ENCODE measurements around the gene WNT9A.
A peak's percentile ranks its signal among the peaks of the same experiment; 100 is the strongest.

Gene WNT9A

DNA sequence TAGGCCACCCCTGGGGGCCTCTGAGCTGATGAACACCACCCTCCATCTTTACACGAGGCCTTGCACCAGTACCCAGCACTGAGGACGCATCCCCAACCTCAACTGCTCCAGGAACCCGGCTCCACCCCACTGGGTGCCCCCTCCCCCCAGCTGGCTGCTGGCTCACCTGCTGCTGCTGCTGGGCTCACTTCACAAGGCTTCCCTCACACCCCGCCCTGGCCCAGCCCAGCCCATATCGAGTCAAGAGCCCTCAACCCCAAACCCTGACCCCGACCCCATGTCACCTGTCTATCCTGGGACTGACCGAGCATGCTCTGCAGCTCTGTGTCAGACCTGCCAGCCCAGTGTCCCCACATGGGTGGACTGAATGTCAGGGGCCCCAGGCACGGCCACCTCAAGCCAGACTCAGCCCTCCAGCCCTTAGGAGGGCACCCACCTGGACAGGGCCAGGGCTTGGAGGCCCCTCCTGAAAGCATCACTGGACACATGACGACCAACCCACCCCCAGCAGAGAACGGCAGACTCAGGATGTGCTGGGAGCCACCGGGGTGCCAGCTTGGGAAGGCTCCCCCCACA, 21.4 kb downstream of the WNT9A start:
- TF ChIP-seq ZNF274 (IDR thresholded peaks at IDR 0.05; ENCODE audit: low read depth, low read length) (no peak), YY1 (IDR thresholded peaks at IDR 0.05; ENCODE audit: insufficient read depth, insufficient read length) (no peak), SUZ12 (IDR thresholded peaks at IDR 0.05; ENCODE audit: extremely low read depth, insufficient read depth, insufficient read length) (no peak)
- H3K9me3 ChIP-seq (ENCODE audit: insufficient read depth, low read length), result no peaks in the 10 kb centered on the region
- no peak for DNase-seq (ENCODE audit: low read depth, low spot score)
- H3K36me3 ChIP-seq (ENCODE audit: insufficient read depth, insufficient read length, low read length), result peaks cover 38% of the 10 kb centered on the region
- no peaks in the 10 kb centered on the region for H3K27me3 ChIP-seq (ENCODE audit: insufficient read depth, insufficient read length)
- no peak overlapping the region for H3K9ac ChIP-seq (ENCODE audit: insufficient read length, low read depth)
- H3K4me3 ChIP-seq (ENCODE audit: insufficient read length, low read depth), result no peak overlapping the region
- peaks cover 25% of the 10 kb centered on the region for H3K4me1 ChIP-seq (ENCODE audit: insufficient read depth, insufficient read length)

- peaks cover 25% of the 10 kb centered on the region for H3K4me1 ChIP-seq (ENCODE audit: insufficient read depth, insufficient read length)
- DNase-seq (ENCODE audit: low read depth, low spot score), result no peak
- TF ChIP-seq SUZ12 (IDR thresholded peaks at IDR 0.05; ENCODE audit: extremely low read depth, insufficient read depth, insufficient read length) (no peak), ZNF274 (IDR thresholded peaks at IDR 0.05; ENCODE audit: low read depth, low read length) (no peak), YY1 (IDR thresholded peaks at IDR 0.05; ENCODE audit: insufficient read depth, insufficient read length) (no peak)
- H3K4me3 ChIP-seq (ENCODE audit: insufficient read length, low read depth), result no peak overlapping the region
- H3K27me3 ChIP-seq (ENCODE audit: insufficient read depth, insufficient read length), result no peaks in the 10 kb centered on the region
- no peaks in the 10 kb centered on the region for H3K9me3 ChIP-seq (ENCODE audit: insufficient read depth, low read length)
- H3K36me3 ChIP-seq (ENCODE audit: insufficient read depth, insufficient read length, low read length), result peaks cover 44% of the 10 kb centered on the region
- peak overlapping the region; percentile 8 for H3K9ac ChIP-seq (ENCODE audit: insufficient read length, low read depth)
These were observed 22.0 kb downstream of the WNT9A start for GRCh38 chr1:227925582-227926198.

- H3K4me1 ChIP-seq (ENCODE audit: insufficient read depth, insufficient read length), result peaks cover 25% of the 10 kb centered on the region
- peak overlapping the region; percentile 8 for H3K9ac ChIP-seq (ENCODE audit: insufficient read length, low read depth)
- DNase-seq (ENCODE audit: low read depth, low spot score), result no peak
- no peaks in the 10 kb centered on the region for H3K27me3 ChIP-seq (ENCODE audit: insufficient read depth, insufficient read length)
- no peak overlapping the region for H3K4me3 ChIP-seq (ENCODE audit: insufficient read length, low read depth)
- TF ChIP-seq YY1 (IDR thresholded peaks at IDR 0.05; ENCODE audit: insufficient read depth, insufficient read length) (no peak), ZNF274 (IDR thresholded peaks at IDR 0.05; ENCODE audit: low read depth, low read length) (no peak), SUZ12 (IDR thresholded peaks at IDR 0.05; ENCODE audit: extremely low read depth, insufficient read depth, insufficient read length) (no peak)
- no peaks in the 10 kb centered on the region for H3K9me3 ChIP-seq (ENCODE audit: insufficient read depth, low read length)
- H3K36me3 ChIP-seq (ENCODE audit: insufficient read depth, insufficient read length, low read length), result peaks cover 46% of the 10 kb centered on the region
These were observed 22.7 kb downstream of the WNT9A start for GRCh38 chr1:227924833-227925574.

DNA sequence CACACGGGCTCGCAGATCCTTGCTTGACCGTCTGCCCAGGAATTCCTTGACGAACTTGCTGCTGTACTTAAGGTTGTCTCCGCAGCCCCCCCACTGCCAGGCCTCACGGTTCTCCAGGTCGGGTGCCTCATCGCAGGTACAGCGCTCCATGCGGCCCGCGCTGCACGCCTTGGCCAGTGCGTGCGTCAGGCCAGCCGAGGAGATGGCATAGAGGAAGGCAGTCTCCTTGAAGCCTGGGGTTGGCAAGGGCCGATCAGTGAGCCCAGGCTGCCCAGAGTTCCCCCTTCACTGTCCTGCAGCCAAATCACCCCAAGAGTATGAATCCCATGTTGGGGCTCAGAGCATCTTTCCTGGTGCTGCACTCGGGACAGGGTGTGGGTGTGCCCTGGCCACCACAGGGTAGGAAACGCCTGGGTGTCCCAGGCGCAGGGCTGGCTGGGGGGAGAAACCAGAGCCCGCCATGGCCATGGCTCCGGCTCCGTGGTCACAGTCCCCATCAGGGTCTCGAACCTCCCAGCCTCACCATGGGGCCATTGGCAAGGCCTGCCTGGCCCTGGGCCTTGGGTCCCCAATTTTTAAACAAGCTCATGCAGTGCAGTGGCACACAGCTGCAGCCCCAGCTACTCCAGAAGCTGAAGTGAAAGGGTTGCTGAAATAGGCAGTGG, 23.4 kb downstream of the WNT9A start:
- DNase-seq (ENCODE audit: low read depth, low spot score), result no peak
- peak overlapping the region; percentile 21 for H3K9ac ChIP-seq (ENCODE audit: insufficient read length, low read depth)
- no peaks in the 10 kb centered on the region for H3K9me3 ChIP-seq (ENCODE audit: insufficient read depth, low read length)
- TF ChIP-seq YY1 (IDR thresholded peaks at IDR 0.05; ENCODE audit: insufficient read depth, insufficient read length), result no peak
- no peak for TF ChIP-seq SUZ12 (IDR thresholded peaks at IDR 0.05; ENCODE audit: extremely low read depth, insufficient read depth, insufficient read length)
- TF ChIP-seq ZNF274 (IDR thresholded peaks at IDR 0.05; ENCODE audit: low read depth, low read length), result no peak
- no peak overlapping the region for H3K4me3 ChIP-seq (ENCODE audit: insufficient read length, low read depth)
- peaks cover 44% of the 10 kb centered on the region for H3K36me3 ChIP-seq (ENCODE audit: insufficient read depth, insufficient read length, low read length)
- no peaks in the 10 kb centered on the region for H3K27me3 ChIP-seq (ENCODE audit: insufficient read depth, insufficient read length)
- H3K4me1 ChIP-seq (ENCODE audit: insufficient read depth, insufficient read length), result peaks cover 28% of the 10 kb centered on the region

DNA sequence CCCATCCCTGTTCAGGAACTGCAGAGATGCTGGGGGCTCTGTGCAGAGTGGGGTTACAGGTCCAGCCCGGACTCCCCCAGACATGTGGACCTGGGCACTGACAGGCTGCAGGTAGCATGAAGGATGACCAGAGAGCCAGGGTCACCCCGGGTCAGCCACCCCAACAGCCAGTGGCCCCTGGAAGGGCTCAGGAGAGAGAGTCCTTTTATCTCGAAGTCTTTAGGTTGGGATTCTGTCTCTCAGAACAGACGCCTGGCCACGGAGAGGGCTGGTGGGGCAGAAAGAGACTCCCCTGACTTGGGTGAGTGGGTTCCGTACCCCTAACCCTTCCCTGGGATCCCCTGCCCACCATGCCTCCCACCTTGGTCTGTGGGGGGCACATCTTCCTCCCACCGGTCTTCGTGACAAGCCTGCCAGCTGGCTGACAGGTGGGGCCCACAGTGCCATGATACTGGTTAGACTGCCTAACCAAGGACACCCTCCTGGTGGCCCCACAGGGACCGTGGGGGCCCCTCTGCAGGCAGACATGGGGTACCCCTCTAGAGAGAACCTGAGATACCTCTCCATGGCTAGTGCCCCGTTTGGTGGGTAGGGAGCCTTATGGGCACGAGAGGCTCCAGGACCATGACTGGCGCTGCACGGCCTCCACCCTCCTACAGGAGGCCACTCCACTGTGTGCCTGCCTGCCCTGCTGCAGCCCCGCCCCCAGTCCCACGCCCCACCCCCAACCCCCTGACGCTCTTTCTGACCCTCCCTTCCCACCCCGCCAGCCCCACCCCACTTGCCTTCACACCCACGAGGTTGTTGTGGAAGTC, 24.2 kb downstream of the WNT9A start:
- no peak for DNase-seq (ENCODE audit: low read depth, low spot score)

DNA sequence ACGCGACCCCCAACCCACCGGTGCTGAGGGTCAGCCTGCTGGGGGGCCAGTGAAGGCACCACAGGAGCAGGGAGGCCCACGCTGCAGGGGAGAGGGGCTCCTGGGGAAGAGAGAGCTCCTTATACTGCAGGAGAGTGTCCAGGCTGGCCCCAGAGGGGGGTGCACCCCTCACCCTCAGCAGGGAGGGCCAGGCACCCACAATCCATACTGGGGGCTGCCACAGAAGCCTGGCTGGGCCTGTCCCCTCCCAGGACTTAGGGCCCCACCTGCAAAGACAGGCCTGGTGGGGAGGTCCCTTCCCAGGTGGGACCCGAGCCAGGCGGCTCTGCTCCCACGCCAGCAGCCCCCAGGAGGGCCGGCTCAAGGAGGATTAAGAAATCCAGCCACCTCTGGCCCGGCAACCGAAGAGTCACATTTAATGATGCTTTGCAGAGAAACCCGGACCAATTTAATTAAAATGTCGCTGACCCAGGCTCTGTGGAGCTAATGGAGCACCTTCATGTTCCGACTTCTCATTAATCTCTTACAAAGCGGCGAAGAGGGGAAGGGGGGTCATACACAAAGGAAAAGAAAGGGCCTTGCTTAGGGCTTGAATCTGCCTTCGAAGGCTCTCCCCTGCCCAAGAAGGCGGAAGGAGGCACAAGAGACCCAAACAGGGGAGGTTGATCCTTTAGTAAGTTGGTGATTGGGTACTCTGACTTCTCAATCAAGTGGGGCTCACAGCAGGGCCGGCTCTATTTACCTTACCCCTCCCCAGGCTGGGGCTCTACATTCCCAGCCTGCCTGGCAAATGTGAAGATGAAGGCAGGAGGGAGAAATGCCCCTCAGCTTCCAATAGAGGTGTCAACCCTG, 25.0 kb downstream of the WNT9A start:
- H3K27me3 ChIP-seq (ENCODE audit: insufficient read depth, insufficient read length), result no peaks in the 10 kb centered on the region

More for the DNA sequence above, 24.2 kb downstream of the WNT9A start:
- TF ChIP-seq SUZ12 (IDR thresholded peaks at IDR 0.05; ENCODE audit: extremely low read depth, insufficient read depth, insufficient read length) (no peak), ZNF274 (IDR thresholded peaks at IDR 0.05; ENCODE audit: low read depth, low read length) (no peak), YY1 (IDR thresholded peaks at IDR 0.05; ENCODE audit: insufficient read depth, insufficient read length) (no peak)
- Histone ChIP-seq H3K27me3 (ENCODE audit: insufficient read depth, insufficient read length) (no peaks in the 10 kb centered on the region), H3K9me3 (ENCODE audit: insufficient read depth, low read length) (no peaks in the 10 kb centered on the region), H3K36me3 (ENCODE audit: insufficient read depth, insufficient read length, low read length) (peaks cover 44% of the 10 kb centered on the region), H3K4me3 (ENCODE audit: insufficient read length, low read depth) (no peak overlapping the region), H3K4me1 (ENCODE audit: insufficient read depth, insufficient read length) (peaks cover 28% of the 10 kb centered on the region), H3K9ac (ENCODE audit: insufficient read length, low read depth) (peak overlapping the region; percentile 17)

More for the DNA sequence above, 25.0 kb downstream of the WNT9A start:
- H3K9ac ChIP-seq (ENCODE audit: insufficient read length, low read depth), result peak overlapping the region; percentile 17
- no peaks in the 10 kb centered on the region for H3K9me3 ChIP-seq (ENCODE audit: insufficient read depth, low read length)
- TF ChIP-seq ZNF274 (IDR thresholded peaks at IDR 0.05; ENCODE audit: low read depth, low read length), result no peak
- no peak for TF ChIP-seq SUZ12 (IDR thresholded peaks at IDR 0.05; ENCODE audit: extremely low read depth, insufficient read depth, insufficient read length)
- TF ChIP-seq YY1 (IDR thresholded peaks at IDR 0.05; ENCODE audit: insufficient read depth, insufficient read length), result no peak
- H3K36me3 ChIP-seq (ENCODE audit: insufficient read depth, insufficient read length, low read length), result peaks cover 44% of the 10 kb centered on the region
- peaks cover 28% of the 10 kb centered on the region for H3K4me1 ChIP-seq (ENCODE audit: insufficient read depth, insufficient read length)
- DNase-seq (ENCODE audit: low read depth, low spot score), result no peak
- no peak overlapping the region for H3K4me3 ChIP-seq (ENCODE audit: insufficient read length, low read depth)

All from NT2/D1 (cell line).